Ishikawa (cell line): Measurements from ENCODE around the gene LZTS2.

Experiments
- CEBPB ChIP-seq: IDR thresholded peaks from 2 replicates; pipeline ENCODE4 v1.6.1; 2012
- CREB1 ChIP-seq: IDR thresholded peaks from 2 replicates; pipeline ENCODE4 v1.6.1; 2012; ENCODE audit warnings: low read depth
- EGR1 ChIP-seq: IDR thresholded peaks from 2 replicates; pipeline ENCODE4 v1.6.1; 2012
- EP300 ChIP-seq: IDR thresholded peaks from 2 replicates; pipeline ENCODE4 v1.6.1; 2012; ENCODE audit warnings: borderline replicate concordance
- FOXM1 ChIP-seq: IDR thresholded peaks from 2 replicates; pipeline ENCODE4 v1.6.1; 2012; ENCODE audit warnings: low read depth, borderline replicate concordance
- NFIC ChIP-seq: IDR thresholded peaks from 2 replicates; pipeline ENCODE4 v1.6.1; 2012
- RAD21 ChIP-seq: IDR thresholded peaks from 2 replicates; pipeline ENCODE4 v1.6.1; 2012; ENCODE audit warnings: low read depth
- TAF1 ChIP-seq: IDR thresholded peaks from 2 replicates; pipeline ENCODE4 v1.6.1; 2012; ENCODE audit warnings: low read depth, mild to moderate bottlenecking
- TCF12 ChIP-seq: IDR thresholded peaks from 2 replicates; pipeline ENCODE4 v1.6.1; 2012; ENCODE audit warnings: low read depth
- TEAD4 ChIP-seq: IDR thresholded peaks from 2 replicates; pipeline ENCODE4 v1.6.1; 2012
- YY1 ChIP-seq: IDR thresholded peaks from 2 replicates; pipeline ENCODE4 v1.6.1; 2012; ENCODE audit warnings: low read depth
- ZBTB7A ChIP-seq: IDR thresholded peaks from 2 replicates; pipeline ENCODE4 v1.6.1; 2012; ENCODE audit warnings: low read depth
- TF ChIP-seq, protein P1 (sequence below): IDR thresholded peaks from 2 replicates; pipeline ENCODE4 v1.6.1; 2012
- TF ChIP-seq, protein P2 (sequence below): IDR thresholded peaks from 2 replicates; pipeline ENCODE4 v1.6.1; 2012
- TF ChIP-seq, protein P3 (sequence below): IDR thresholded peaks from 2 replicates; pipeline ENCODE4 v1.6.1; 2012; ENCODE audit warnings: low read depth, mild to moderate bottlenecking

Gene LZTS2

DNA sequence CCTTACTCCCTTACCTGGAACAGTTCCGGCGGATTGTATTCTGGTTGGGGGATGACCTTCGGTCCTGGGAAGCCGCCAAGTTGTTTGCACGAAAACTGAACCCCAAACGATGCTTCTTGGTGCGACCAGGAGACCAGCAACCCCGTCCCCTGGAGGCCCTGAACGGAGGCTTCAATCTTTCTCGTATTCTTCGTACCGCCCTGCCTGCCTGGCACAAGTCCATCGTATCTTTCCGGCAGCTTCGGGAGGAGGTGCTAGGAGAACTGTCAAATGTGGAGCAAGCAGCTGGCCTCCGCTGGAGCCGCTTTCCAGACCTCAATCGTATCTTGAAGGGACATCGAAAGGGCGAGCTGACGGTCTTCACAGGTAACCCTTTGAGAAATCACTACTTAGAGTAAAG is 10.5 kb upstream of the LZTS2 start:
- TF ChIP-seq CREB1 (no peak), TCF12 (no peak), TEAD4 (no peak), EP300 (no peak), TAF1 (no peak), CEBPB (no peak), EGR1 (no peak), NFIC (no peak), FOXM1 (no peak), ZBTB7A (no peak), YY1 (no peak), RAD21 (no peak)
- TF ChIP-seq, protein P1, sequence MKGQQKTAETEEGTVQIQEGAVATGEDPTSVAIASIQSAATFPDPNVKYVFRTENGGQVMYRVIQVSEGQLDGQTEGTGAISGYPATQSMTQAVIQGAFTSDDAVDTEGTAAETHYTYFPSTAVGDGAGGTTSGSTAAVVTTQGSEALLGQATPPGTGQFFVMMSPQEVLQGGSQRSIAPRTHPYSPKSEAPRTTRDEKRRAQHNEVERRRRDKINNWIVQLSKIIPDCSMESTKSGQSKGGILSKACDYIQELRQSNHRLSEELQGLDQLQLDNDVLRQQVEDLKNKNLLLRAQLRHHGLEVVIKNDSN = no peak
- TF ChIP-seq, protein P2, sequence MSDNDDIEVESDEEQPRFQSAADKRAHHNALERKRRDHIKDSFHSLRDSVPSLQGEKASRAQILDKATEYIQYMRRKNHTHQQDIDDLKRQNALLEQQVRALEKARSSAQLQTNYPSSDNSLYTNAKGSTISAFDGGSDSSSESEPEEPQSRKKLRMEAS = no peak
- TF ChIP-seq, protein P3, sequence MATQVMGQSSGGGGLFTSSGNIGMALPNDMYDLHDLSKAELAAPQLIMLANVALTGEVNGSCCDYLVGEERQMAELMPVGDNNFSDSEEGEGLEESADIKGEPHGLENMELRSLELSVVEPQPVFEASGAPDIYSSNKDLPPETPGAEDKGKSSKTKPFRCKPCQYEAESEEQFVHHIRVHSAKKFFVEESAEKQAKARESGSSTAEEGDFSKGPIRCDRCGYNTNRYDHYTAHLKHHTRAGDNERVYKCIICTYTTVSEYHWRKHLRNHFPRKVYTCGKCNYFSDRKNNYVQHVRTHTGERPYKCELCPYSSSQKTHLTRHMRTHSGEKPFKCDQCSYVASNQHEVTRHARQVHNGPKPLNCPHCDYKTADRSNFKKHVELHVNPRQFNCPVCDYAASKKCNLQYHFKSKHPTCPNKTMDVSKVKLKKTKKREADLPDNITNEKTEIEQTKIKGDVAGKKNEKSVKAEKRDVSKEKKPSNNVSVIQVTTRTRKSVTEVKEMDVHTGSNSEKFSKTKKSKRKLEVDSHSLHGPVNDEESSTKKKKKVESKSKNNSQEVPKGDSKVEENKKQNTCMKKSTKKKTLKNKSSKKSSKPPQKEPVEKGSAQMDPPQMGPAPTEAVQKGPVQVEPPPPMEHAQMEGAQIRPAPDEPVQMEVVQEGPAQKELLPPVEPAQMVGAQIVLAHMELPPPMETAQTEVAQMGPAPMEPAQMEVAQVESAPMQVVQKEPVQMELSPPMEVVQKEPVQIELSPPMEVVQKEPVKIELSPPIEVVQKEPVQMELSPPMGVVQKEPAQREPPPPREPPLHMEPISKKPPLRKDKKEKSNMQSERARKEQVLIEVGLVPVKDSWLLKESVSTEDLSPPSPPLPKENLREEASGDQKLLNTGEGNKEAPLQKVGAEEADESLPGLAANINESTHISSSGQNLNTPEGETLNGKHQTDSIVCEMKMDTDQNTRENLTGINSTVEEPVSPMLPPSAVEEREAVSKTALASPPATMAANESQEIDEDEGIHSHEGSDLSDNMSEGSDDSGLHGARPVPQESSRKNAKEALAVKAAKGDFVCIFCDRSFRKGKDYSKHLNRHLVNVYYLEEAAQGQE = no peak

GRCh38 chr10:100993986-100994708 is 5.5 kb upstream of the LZTS2 start:
- TF ChIP-seq EGR1 = no peak
- peak; percentile 59 for TF ChIP-seq RAD21
- TF ChIP-seq, protein P1 = no peak

- no peak for TF ChIP-seq EP300
- TF ChIP-seq, protein P3 = no peak
- no peak for TF ChIP-seq NFIC
- no peak for TF ChIP-seq CREB1
- TF ChIP-seq YY1 = no peak
- TF ChIP-seq EGR1 = no peak
- no peak for TF ChIP-seq ZBTB7A
- no peak for TF ChIP-seq RAD21
- TF ChIP-seq, protein P1 = no peak
- TF ChIP-seq TAF1 = no peak
- TF ChIP-seq TEAD4 = no peak
- TF ChIP-seq, protein P2 = no peak
- no peak for TF ChIP-seq FOXM1
- no peak for TF ChIP-seq TCF12
- TF ChIP-seq CEBPB = no peak
Observed at GRCh38 chr10:100995181-100995580, 4.4 kb upstream of the LZTS2 start.

GRCh38 chr10:100996678-100997359 is 2.8 kb upstream of the LZTS2 start:
- TF ChIP-seq, protein P1 = peak; percentile 93
- TF ChIP-seq TEAD4 = no peak
- no peak for TF ChIP-seq EP300
- TF ChIP-seq FOXM1 = no peak
- TF ChIP-seq CREB1 = no peak
- TF ChIP-seq, protein P2 = no peak
- no peak for TF ChIP-seq RAD21
- TF ChIP-seq TAF1 = peak; percentile 65; the same call in 1 of the 2 replicates
- TF ChIP-seq YY1 = no peak; the same call in 1 of the 2 replicates
- TF ChIP-seq TCF12 = no peak
- TF ChIP-seq CEBPB = no peak
- TF ChIP-seq EGR1 = peak; percentile 4; the same call in 1 of the 2 replicates
- TF ChIP-seq NFIC = no peak; the same call in 1 of the 2 replicates
- TF ChIP-seq, protein P3 = no peak
- peak; percentile 96 for TF ChIP-seq ZBTB7A
